ENCODE data around the gene NUP155. TPM values are rescaled to one million over a fixed set of nuclear protein-coding genes. Genes with fewer than 3 reads are reported as not detected.
"Not testable (repeated sequence)": the region's sequence is repeated elsewhere in the genome, so short reads cannot be mapped to it uniquely, and the experiment has no call there.

Gene NUP155
- total RNA-seq, 1 donor from 2014 or later, result 18.0 TPM

DNA sequence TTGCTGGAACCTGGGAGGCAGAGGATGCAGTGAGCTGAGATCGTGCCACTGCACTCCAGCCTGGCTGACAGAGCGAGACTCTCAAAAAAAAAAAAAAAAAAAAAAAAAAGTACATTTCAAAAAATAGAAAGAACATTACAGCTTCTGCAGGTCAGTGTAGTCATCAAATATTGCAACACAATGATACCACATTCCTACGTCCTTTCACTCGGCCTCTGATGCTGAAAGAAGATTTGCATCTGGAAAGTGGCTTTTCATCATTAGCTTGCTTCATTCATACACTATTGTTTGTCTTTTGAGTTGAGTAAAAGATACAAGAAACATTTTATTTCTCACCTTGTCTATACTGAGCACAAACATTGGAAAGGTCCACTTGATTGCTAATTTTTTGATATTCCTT is 62.1 kb downstream of the NUP155 start:
- no peak for DNase-seq
- Histone ChIP-seq H3K27ac (no peak overlapping the region), H3K36me3 (peaks cover 99% of the 10 kb centered on the region), H3K4me1 (no peaks in the 10 kb centered on the region), H3K27me3 (ENCODE audit: low read depth) (no peaks in the 10 kb centered on the region), H3K9me3 (no peaks in the 10 kb centered on the region), H3K4me3 (no peak overlapping the region)
- ATAC-seq, result no peak
- TF ChIP-seq, protein P1, sequence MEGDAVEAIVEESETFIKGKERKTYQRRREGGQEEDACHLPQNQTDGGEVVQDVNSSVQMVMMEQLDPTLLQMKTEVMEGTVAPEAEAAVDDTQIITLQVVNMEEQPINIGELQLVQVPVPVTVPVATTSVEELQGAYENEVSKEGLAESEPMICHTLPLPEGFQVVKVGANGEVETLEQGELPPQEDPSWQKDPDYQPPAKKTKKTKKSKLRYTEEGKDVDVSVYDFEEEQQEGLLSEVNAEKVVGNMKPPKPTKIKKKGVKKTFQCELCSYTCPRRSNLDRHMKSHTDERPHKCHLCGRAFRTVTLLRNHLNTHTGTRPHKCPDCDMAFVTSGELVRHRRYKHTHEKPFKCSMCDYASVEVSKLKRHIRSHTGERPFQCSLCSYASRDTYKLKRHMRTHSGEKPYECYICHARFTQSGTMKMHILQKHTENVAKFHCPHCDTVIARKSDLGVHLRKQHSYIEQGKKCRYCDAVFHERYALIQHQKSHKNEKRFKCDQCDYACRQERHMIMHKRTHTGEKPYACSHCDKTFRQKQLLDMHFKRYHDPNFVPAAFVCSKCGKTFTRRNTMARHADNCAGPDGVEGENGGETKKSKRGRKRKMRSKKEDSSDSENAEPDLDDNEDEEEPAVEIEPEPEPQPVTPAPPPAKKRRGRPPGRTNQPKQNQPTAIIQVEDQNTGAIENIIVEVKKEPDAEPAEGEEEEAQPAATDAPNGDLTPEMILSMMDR (IDR thresholded peaks at IDR 0.05), result no peak
- intact Hi-C loops (cut with DNase I), result no loop called here

DNA sequence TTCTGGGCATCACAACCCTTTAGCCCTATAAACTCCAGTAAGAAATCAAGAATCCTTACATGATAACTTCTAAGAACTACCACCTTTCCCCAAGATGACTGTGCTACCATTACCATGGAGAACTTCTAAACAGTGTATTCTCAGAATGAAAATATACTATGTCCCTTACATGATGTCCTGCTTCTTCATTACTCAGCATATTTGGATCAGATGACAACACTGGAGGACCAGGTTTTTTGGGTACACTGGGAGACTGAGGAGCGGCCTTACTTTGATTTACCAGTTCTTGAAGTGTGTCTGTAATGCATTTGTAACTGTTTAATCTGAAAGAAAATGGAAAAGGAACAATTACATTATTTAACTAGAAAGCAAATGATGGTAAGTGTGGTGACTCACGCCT is 66.0 kb downstream of the NUP155 start:
- ATAC-seq (no peak), DNase-seq (no peak)
- peaks cover 99% of the 10 kb centered on the region for H3K36me3 ChIP-seq
- no peak overlapping the region for H3K27ac ChIP-seq
- H3K9me3 ChIP-seq, result no peaks in the 10 kb centered on the region
- H3K27me3 ChIP-seq (ENCODE audit: low read depth), result no peaks in the 10 kb centered on the region
- no peak overlapping the region for H3K4me3 ChIP-seq
- intact Hi-C loops (cut with DNase I), result no loop called here
- TF ChIP-seq, protein P1 (IDR thresholded peaks at IDR 0.05), result no peak
- no peaks in the 10 kb centered on the region for H3K4me1 ChIP-seq

- intact Hi-C loops (cut with DNase I); H3K27me3 ChIP-seq (ENCODE audit: low read depth); H3K4me3 ChIP-seq; H3K27ac ChIP-seq; DNase-seq; ATAC-seq; H3K9me3 ChIP-seq; H3K4me1 ChIP-seq: not testable (repeated sequence)
- H3K36me3 ChIP-seq, result peaks cover 80% of the 10 kb centered on the region
Observed at GRCh38 chr5:37296313-37296712, 74.6 kb downstream of the NUP155 start.

GRCh38 chr5:37283214-37283820 is 87.6 kb downstream of the NUP155 start:
- TF ChIP-seq, protein P1 (IDR thresholded peaks at IDR 0.05), result no peak
- DNase-seq (no peak), ATAC-seq (no peak)
- intact Hi-C loops (cut with DNase I), result no loop called here
- no peaks in the 10 kb centered on the region for H3K27me3 ChIP-seq (ENCODE audit: low read depth)
- peaks cover 10% of the 10 kb centered on the region for H3K9me3 ChIP-seq
- H3K36me3 ChIP-seq, result no peaks in the 10 kb centered on the region
- H3K27ac ChIP-seq, result no peak overlapping the region
- H3K4me1 ChIP-seq, result no peaks in the 10 kb centered on the region
- no peak overlapping the region for H3K4me3 ChIP-seq

DNA sequence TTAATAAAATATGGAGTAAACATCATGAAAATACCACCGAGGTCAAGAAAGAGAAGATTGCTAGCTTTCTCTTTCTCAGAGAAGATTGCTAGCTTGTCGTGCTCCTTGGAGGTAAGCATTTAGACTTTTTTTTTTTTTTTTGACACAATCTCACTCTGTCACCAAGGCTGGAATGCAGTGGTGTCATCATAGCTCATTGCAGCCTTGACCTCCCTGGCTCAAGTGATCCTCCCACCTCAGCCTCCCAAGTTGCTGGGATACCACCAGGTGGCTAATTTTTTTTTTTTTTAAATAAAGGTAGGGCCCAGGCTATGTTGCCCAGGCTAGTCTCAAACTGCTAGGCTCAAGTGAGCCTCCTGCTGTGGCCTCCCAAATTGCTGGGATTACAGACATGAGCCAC is 95.4 kb downstream of the NUP155 start:
- H3K4me1 ChIP-seq, result no peaks in the 10 kb centered on the region
- H3K27ac ChIP-seq, result no peak overlapping the region
- DNase-seq (no peak), ATAC-seq (no peak)
- TF ChIP-seq, protein P1 (IDR thresholded peaks at IDR 0.05), result no peak
- H3K9me3 ChIP-seq, result peaks cover 3% of the 10 kb centered on the region
- no peaks in the 10 kb centered on the region for H3K36me3 ChIP-seq
- H3K4me3 ChIP-seq, result no peak overlapping the region
- H3K27me3 ChIP-seq (ENCODE audit: low read depth), result no peaks in the 10 kb centered on the region
- intact Hi-C loops (cut with DNase I), result no loop called here

- ATAC-seq, result peak; percentile 97 to 99
- no peak overlapping the region for H3K4me3 ChIP-seq
- TF ChIP-seq, protein P1 (IDR thresholded peaks at IDR 0.05), result no peak
- peak; percentile 76 for DNase-seq
- H3K27ac ChIP-seq, result peak overlapping the region; percentile 57
- intact Hi-C loops (cut with DNase I), result no loop called here
- H3K4me1 ChIP-seq, result no peaks in the 10 kb centered on the region
- H3K9me3 ChIP-seq, result no peaks in the 10 kb centered on the region
- H3K27me3 ChIP-seq (ENCODE audit: low read depth), result no peaks in the 10 kb centered on the region
- H3K36me3 ChIP-seq, result no peaks in the 10 kb centered on the region
Observed at GRCh38 chr5:37272511-37272910, 98.4 kb downstream of the NUP155 start.

GRCh38 chr5:37268100-37268499 is 102.8 kb downstream of the NUP155 start:
- intact Hi-C loops (cut with DNase I); H3K27ac ChIP-seq; H3K9me3 ChIP-seq; H3K27me3 ChIP-seq (ENCODE audit: low read depth); H3K4me1 ChIP-seq; H3K4me3 ChIP-seq; H3K36me3 ChIP-seq; DNase-seq; ATAC-seq: not testable (repeated sequence)
